Measurements from ENCODE around the gene TMEM74B. TPM values are rescaled to one million over a fixed set of nuclear protein-coding genes. Genes with fewer than 3 reads are reported as not detected.

The TMEM74B gene
- total RNA-seq, 1 experiment from 2014 or later, result 6.3 TPM

GRCh38 chr20:1134836-1135235, 49.9 kb downstream of the TMEM74B start:
- Histone ChIP-seq H3K9me2 (replicated peaks; ENCODE audit: low read length) (no peaks in the 10 kb centered on the region), H3K9me3 (ENCODE audit: low read length) (no peaks in the 10 kb centered on the region), H3F3A (ENCODE audit: low read length, unreplicated experiment) (no peaks in the 10 kb centered on the region), H2AFZ (ENCODE audit: low read length) (no peak overlapping the region), H3K79me2 (ENCODE audit: low read length) (peaks cover 49% of the 10 kb centered on the region), H3K4me2 (ENCODE audit: low read length) (no peak overlapping the region), H3K27me3 (ENCODE audit: low read length) (no peaks in the 10 kb centered on the region), H3K36me3 (ENCODE audit: low read depth, low read length) (peaks cover 81% of the 10 kb centered on the region), H4K20me1 (ENCODE audit: low read length) (peaks cover 6% of the 10 kb centered on the region; the same call in 1 of the 2 replicates), H3K9ac (ENCODE audit: low read length) (no peak overlapping the region), H3K4me1 (ENCODE audit: insufficient read depth, low read length) (no peaks in the 10 kb centered on the region), H3K4me3 (ENCODE audit: low read length) (no peak overlapping the region), H3K27ac (ENCODE audit: low read length) (no peak overlapping the region)
- intact Hi-C loops (cut with micrococcal nuclease), result no loop called here
- DNase-seq, result no peak
- POLR2A ChIA-PET (ENCODE audit: unreplicated experiment), result no interaction called here
- CTCF ChIA-PET, result no interaction called here
- no peak for TF ChIP-seq EZH2 (IDR thresholded peaks at IDR 0.05; ENCODE audit: low read length, unreplicated experiment)
- TF ChIP-seq CTCF (conservative IDR thresholded peaks at IDR 0.05; ENCODE audit: low read depth, low read length), result no peak
- no peak for TF ChIP-seq EZH2phosphoT487 (IDR thresholded peaks at IDR 0.05; ENCODE audit: borderline replicate concordance, low read length)
- ATAC-seq, result no peak
- no TSS peak for BruUV-seq (replicated peaks)

- peaks cover 49% of the 10 kb centered on the region for H3K79me2 ChIP-seq (ENCODE audit: low read length)
- H3K4me1 ChIP-seq (ENCODE audit: insufficient read depth, low read length), result no peaks in the 10 kb centered on the region
- H3K9ac ChIP-seq (ENCODE audit: low read length), result no peak overlapping the region
- H2AFZ ChIP-seq (ENCODE audit: low read length), result no peak overlapping the region
- no peaks in the 10 kb centered on the region for H3F3A ChIP-seq (ENCODE audit: low read length, unreplicated experiment)
- no peaks in the 10 kb centered on the region for H3K9me3 ChIP-seq (ENCODE audit: low read length)
- no peak overlapping the region for H3K4me2 ChIP-seq (ENCODE audit: low read length)
- ATAC-seq (peak; percentile 46; the same call in 1 of the 2 replicates), DNase-seq (no peak)
- H3K9me2 ChIP-seq (replicated peaks; ENCODE audit: low read length), result no peaks in the 10 kb centered on the region
- H3K36me3 ChIP-seq (ENCODE audit: low read depth, low read length), result peaks cover 84% of the 10 kb centered on the region
- CTCF ChIA-PET, result no interaction called here
- intact Hi-C loops (cut with micrococcal nuclease), result no loop called here
- no peaks in the 10 kb centered on the region for H3K27me3 ChIP-seq (ENCODE audit: low read length)
- H3K4me3 ChIP-seq (ENCODE audit: low read length), result no peak overlapping the region
- TF ChIP-seq EZH2 (IDR thresholded peaks at IDR 0.05; ENCODE audit: low read length, unreplicated experiment), result no peak
- TF ChIP-seq CTCF (conservative IDR thresholded peaks at IDR 0.05; ENCODE audit: low read depth, low read length), result no peak
- TF ChIP-seq EZH2phosphoT487 (IDR thresholded peaks at IDR 0.05; ENCODE audit: borderline replicate concordance, low read length), result no peak
- peaks cover 6% of the 10 kb centered on the region; the same call in 1 of the 2 replicates for H4K20me1 ChIP-seq (ENCODE audit: low read length)
- no peak overlapping the region for H3K27ac ChIP-seq (ENCODE audit: low read length)
- BruUV-seq (replicated peaks), result no TSS peak
- POLR2A ChIA-PET (ENCODE audit: unreplicated experiment), result no interaction called here
Observed at GRCh38 chr20:1134355-1134754, 50.4 kb downstream of the TMEM74B start.

- Histone ChIP-seq H3K36me3 (ENCODE audit: low read depth, low read length) (peaks cover 85% of the 10 kb centered on the region), H3K79me2 (ENCODE audit: low read length) (peaks cover 49% of the 10 kb centered on the region), H3K4me3 (ENCODE audit: low read length) (no peak overlapping the region), H4K20me1 (ENCODE audit: low read length) (peaks cover 19% of the 10 kb centered on the region), H3F3A (ENCODE audit: low read length, unreplicated experiment) (no peaks in the 10 kb centered on the region), H3K27me3 (ENCODE audit: low read length) (no peaks in the 10 kb centered on the region), H2AFZ (ENCODE audit: low read length) (no peak overlapping the region), H3K4me2 (ENCODE audit: low read length) (no peak overlapping the region), H3K27ac (ENCODE audit: low read length) (no peak overlapping the region), H3K9ac (ENCODE audit: low read length) (no peak overlapping the region), H3K9me2 (replicated peaks; ENCODE audit: low read length) (no peaks in the 10 kb centered on the region), H3K4me1 (ENCODE audit: insufficient read depth, low read length) (0 out of 2 replicates have a peak, but pooled peaks cover 5% of the 10 kb centered on the region), H3K9me3 (ENCODE audit: low read length) (no peaks in the 10 kb centered on the region)
- intact Hi-C loops (cut with micrococcal nuclease), result no loop called here
- no peak for ATAC-seq
- CTCF ChIA-PET, result no interaction called here
- no TSS peak for BruUV-seq (replicated peaks)
- POLR2A ChIA-PET (ENCODE audit: unreplicated experiment), result no interaction called here
- TF ChIP-seq EZH2phosphoT487 (IDR thresholded peaks at IDR 0.05; ENCODE audit: borderline replicate concordance, low read length) (no peak), EZH2 (IDR thresholded peaks at IDR 0.05; ENCODE audit: low read length, unreplicated experiment) (no peak), CTCF (conservative IDR thresholded peaks at IDR 0.05; ENCODE audit: low read depth, low read length) (no peak)
- DNase-seq, result no peak
Observed at GRCh38 chr20:1131354-1131753, 53.4 kb downstream of the TMEM74B start.

Measured in PC-3 (cell line).